NT2/D1 (cell line): ENCODE data around the gene OR7G1.

Experiments
- DNase-seq: peaks from one replicate; pipeline ENCODE4 v3.0.0-alpha.2; 2011; ENCODE audit warnings: low read depth, low spot score
- H3K27me3 ChIP-seq: 2 replicates; pipeline ENCODE4 v1.6.0; 2011; ENCODE audit warnings: mild to moderate bottlenecking; ENCODE audit not compliant: insufficient read length, insufficient read depth
- H3K36me3 ChIP-seq: 2 replicates; pipeline ENCODE4 v1.6.1; 2011; ENCODE audit warnings: mild to moderate bottlenecking, low read length, mixed read lengths; ENCODE audit not compliant: insufficient read depth, insufficient read length
- H3K4me1 ChIP-seq: 2 replicates; pipeline ENCODE4 v1.5.1; 2011; ENCODE audit not compliant: insufficient read depth, insufficient read length
- H3K4me3 ChIP-seq: 2 replicates; pipeline ENCODE4 v1.5.1; 2011; ENCODE audit warnings: low read depth; ENCODE audit not compliant: insufficient read length
- H3K9ac ChIP-seq: 2 replicates; pipeline ENCODE4 v1.6.0; 2011; ENCODE audit warnings: low read depth; ENCODE audit not compliant: insufficient read length
- H3K9me3 ChIP-seq: 2 replicates; pipeline ENCODE4 v1.5.1; 2011; ENCODE audit warnings: mild to moderate bottlenecking, low read length; ENCODE audit not compliant: insufficient read depth
- SUZ12 ChIP-seq: IDR thresholded peaks from 2 replicates; pipeline ENCODE4 v1.6.1; 2011; ENCODE audit not compliant: insufficient read length, insufficient read depth; ENCODE audit errors: extremely low read depth
- YY1 ChIP-seq: IDR thresholded peaks from 2 replicates; pipeline ENCODE4 v1.6.1; 2011; ENCODE audit not compliant: insufficient read length, insufficient read depth
- ZNF274 ChIP-seq: IDR thresholded peaks from 2 replicates; pipeline ENCODE4 v1.6.1; 2011; ENCODE audit warnings: mild to moderate bottlenecking, low read depth, low read length

The OR7G1 gene, protein sequence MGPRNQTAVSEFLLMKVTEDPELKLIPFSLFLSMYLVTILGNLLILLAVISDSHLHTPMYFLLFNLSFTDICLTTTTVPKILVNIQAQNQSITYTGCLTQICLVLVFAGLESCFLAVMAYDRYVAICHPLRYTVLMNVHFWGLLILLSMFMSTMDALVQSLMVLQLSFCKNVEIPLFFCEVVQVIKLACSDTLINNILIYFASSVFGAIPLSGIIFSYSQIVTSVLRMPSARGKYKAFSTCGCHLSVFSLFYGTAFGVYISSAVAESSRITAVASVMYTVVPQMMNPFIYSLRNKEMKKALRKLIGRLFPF

DNA sequence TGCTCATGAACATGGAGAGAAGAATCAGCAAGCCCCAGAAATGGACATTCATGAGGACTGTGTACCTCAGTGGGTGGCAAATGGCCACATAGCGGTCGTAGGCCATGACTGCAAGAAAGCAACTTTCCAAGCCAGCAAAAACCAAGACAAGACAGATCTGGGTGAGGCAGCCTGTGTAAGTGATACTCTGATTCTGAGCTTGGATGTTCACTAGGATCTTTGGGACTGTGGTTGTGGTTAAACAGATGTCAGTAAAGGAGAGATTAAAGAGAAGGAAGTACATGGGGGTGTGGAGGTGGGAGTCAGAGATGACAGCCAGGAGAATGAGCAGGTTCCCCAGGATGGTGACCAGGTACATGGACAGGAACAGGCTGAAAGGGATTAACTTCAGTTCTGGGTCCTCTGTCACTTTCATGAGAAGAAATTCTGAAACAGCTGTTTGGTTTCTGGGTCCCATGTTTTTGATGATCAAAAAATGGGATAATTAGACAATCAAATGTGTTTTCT is at the start of gene OR7G1:
Gene OR7G1 (minus strand): TSS at position 457 of the 507 bp plus-strand sequence. CDS start 0 bp downstream, at position 457.
- Histone ChIP-seq H3K36me3 (no peaks in the 10 kb centered on the region), H3K9me3 (no peaks in the 10 kb centered on the region), H3K27me3 (no peaks in the 10 kb centered on the region), H3K4me3 (no peak within 1 kb of the TSS), H3K9ac (no peak within 1 kb of the TSS), H3K4me1 (no peaks in the 10 kb centered on the region)
- DNase-seq = no peak
- TF ChIP-seq YY1 (no peak), ZNF274 (no peak), SUZ12 (no peak)

DNA sequence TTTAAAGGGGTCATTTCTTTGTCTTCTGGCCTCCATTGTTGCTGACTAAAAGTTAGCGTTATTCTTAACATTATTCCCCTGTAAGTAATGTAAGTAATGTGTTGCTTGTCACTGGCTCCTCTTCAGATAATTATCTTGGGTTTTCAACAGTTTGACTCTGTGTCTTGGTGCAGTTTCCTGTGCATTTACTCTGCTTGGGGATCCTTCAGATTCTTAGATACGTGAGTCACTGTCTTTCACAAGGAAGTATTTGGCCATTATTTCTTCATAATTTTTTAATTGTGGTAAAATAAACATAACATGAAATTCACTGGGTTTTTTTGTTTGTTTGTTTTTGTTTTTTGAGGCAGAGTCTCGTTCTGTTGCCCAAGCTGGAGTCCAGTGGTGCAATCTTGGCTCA is 49.7 kb upstream of the OR7G1 start:
- Histone ChIP-seq H3K9me3 (peaks cover 17% of the 10 kb centered on the region), H3K4me1 (no peaks in the 10 kb centered on the region), H3K4me3 (no peak overlapping the region), H3K9ac (no peak overlapping the region), H3K36me3 (peaks cover 56% of the 10 kb centered on the region), H3K27me3 (no peaks in the 10 kb centered on the region)
- DNase-seq = no peak
- TF ChIP-seq YY1 (no peak), ZNF274 (no peak), SUZ12 (no peak)

DNA sequence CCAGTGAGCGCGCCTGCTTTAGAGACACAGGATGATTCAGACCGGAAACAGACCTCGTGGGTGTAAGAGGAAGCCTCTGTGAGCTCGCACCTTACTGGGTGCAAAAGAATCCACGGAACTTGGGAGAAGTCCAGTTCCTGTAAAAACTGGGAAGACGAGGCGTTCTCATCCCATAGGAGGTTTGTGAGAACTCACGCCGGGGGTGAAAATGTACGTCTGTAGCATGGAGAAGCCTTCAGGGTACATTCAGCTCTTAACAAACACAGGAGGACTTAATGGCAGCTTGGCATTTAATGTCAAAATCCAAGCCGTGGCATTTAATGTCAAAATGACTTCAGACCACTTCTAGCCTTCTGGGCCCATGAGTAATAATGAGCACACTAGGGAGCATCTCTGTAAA is 45.9 kb upstream of the OR7G1 start:
- H3K4me3 ChIP-seq = no peak overlapping the region
- no peaks in the 10 kb centered on the region for H3K27me3 ChIP-seq
- no peak overlapping the region for H3K9ac ChIP-seq
- TF ChIP-seq ZNF274 = peak; percentile 65
- no peak for TF ChIP-seq SUZ12
- peaks cover 90% of the 10 kb centered on the region for H3K36me3 ChIP-seq
- H3K4me1 ChIP-seq = no peaks in the 10 kb centered on the region
- H3K9me3 ChIP-seq = peaks cover 37% of the 10 kb centered on the region
- DNase-seq = no peak

DNA sequence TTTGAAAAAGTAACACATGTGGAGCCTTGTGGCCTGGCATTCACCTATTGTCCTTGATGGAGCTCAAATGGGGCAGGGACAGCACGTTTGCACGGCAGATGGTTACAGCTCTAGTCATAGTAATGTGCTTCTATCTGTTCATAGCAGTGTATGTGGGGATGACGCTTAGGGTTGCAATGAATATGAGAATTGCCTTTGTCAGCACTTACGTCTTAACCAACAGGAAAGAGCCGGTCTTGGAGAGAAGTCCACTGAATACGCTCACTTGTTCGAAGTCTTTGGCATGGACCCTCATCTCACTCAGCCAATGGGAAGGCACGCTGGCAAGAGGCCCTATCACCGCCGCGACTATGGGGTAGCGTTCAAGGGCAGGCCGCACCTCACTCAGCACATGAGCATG is 44.3 kb upstream of the OR7G1 start:
- no peak for TF ChIP-seq SUZ12
- TF ChIP-seq YY1 = no peak
- no peak for TF ChIP-seq ZNF274
- no peaks in the 10 kb centered on the region for H3K27me3 ChIP-seq
- peaks cover 47% of the 10 kb centered on the region for H3K9me3 ChIP-seq
- H3K4me1 ChIP-seq = no peaks in the 10 kb centered on the region
- H3K9ac ChIP-seq = no peak overlapping the region
- DNase-seq = no peak
- H3K36me3 ChIP-seq = peaks cover 97% of the 10 kb centered on the region
- H3K4me3 ChIP-seq = no peak overlapping the region

DNA sequence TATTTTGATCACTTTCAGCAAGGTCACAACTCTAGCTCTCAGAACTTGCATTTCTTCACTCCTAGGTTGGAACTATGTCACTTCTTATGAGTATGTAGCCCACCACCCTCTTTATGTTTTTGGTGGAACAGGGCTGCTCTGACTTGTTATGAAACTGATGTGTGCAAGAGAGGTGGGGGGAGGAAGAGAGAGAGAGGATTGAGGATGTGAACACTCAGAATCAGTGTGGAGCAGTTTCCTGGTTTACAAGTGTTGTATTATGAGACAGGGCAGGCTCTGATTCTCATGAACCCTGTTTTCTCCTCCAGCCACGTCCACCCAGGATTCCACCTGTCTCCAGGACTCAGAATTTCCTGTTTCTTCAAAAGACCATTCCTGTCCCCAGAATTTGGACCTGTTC is 40.7 kb upstream of the OR7G1 start:
- no peaks in the 10 kb centered on the region for H3K4me1 ChIP-seq
- no peak for DNase-seq
- no peak overlapping the region for H3K9ac ChIP-seq
- peaks cover 75% of the 10 kb centered on the region for H3K9me3 ChIP-seq
- peaks cover 91% of the 10 kb centered on the region for H3K36me3 ChIP-seq
- no peak overlapping the region for H3K4me3 ChIP-seq
- no peak for TF ChIP-seq SUZ12
- TF ChIP-seq ZNF274 = no peak
- TF ChIP-seq YY1 = no peak
- H3K27me3 ChIP-seq = no peaks in the 10 kb centered on the region

DNA sequence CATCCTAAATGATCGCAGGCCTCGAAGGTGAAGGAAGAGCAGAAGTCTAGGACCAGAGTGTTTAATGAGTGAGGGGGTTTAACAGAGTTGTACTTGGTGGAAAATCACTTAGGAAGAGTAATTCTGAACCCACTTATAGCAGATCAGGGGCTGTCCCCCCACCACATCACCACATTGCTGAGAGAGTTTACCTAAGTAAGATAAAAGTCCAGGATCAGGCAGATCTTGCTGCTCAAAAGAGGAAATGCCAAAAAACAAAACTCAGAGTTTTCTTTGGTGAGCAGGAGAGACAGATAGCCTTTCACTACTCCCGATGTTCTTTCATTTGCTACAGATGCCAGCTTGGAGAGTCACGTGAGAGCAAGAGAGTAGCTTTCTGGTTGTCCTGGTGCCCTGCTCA is 40.0 kb upstream of the OR7G1 start:
- Histone ChIP-seq H3K4me1 (no peaks in the 10 kb centered on the region), H3K9me3 (peaks cover 75% of the 10 kb centered on the region), H3K27me3 (no peaks in the 10 kb centered on the region), H3K9ac (no peak overlapping the region), H3K4me3 (no peak overlapping the region), H3K36me3 (peaks cover 89% of the 10 kb centered on the region)
- no peak for DNase-seq
- TF ChIP-seq ZNF274 (no peak), YY1 (no peak), SUZ12 (no peak)

DNA sequence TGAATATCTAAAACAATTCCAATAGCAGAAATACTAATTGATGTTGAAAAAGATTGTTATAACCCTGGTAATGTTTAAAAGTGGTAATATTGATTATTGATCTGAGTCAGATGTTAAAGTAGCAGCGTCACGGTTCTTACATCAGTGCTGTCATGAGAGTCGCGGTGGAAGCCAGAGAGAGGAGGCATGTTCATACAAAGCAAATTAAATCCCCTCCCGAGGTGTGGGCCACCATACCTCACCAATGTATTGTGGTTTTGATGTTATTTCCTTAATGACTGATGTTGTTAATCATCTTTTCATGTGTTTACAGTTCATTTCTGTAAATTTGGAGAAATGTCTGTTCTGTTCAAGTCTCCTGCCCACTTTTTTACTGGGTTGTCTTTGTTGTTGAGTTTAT is 35.8 kb upstream of the OR7G1 start:
- peaks cover 92% of the 10 kb centered on the region for H3K9me3 ChIP-seq
- no peak overlapping the region for H3K9ac ChIP-seq
- H3K4me3 ChIP-seq = no peak overlapping the region
- H3K4me1 ChIP-seq = no peaks in the 10 kb centered on the region
- H3K27me3 ChIP-seq = no peaks in the 10 kb centered on the region
- TF ChIP-seq SUZ12 (no peak), YY1 (no peak), ZNF274 (no peak)
- DNase-seq = no peak
- H3K36me3 ChIP-seq = peaks cover 77% of the 10 kb centered on the region
